GM06990 (cell line): Measurements from ENCODE around the gene CFAP100.

ENCODE experiments used
- DNase-seq: peaks from one replicate; pipeline ENCODE4 v3.0.0-alpha.2; 2011; ENCODE audit not compliant: insufficient read length; ENCODE audit errors: extremely low read depth
- H3K27me3 ChIP-seq: replicated peaks from 2 replicates; pipeline ENCODE4 v1.6.0; 2011; ENCODE audit warnings: low read length; ENCODE audit not compliant: control insufficient read depth, insufficient read depth
- H3K36me3 ChIP-seq: 2 replicates; pipeline ENCODE4 v1.5.1; 2011; ENCODE audit warnings: low read length; ENCODE audit not compliant: control insufficient read depth, insufficient read depth
- H3K4me3 ChIP-seq: replicated peaks from 2 replicates; pipeline ENCODE4 v1.5.1; 2011; ENCODE audit warnings: low read depth, mild to moderate bottlenecking, control low read depth, low read length
- CTCF ChIP-seq: IDR thresholded peaks from 2 replicates; pipeline ENCODE4 v1.5.1; 2011; ENCODE audit warnings: low read length, control low read depth, mild to moderate bottlenecking, inconsistent platforms; ENCODE audit not compliant: insufficient read depth, poor library complexity, severe bottlenecking

The CFAP100 gene

GRCh38 chr3:126394179-126394976 is at the start of gene CFAP100:
Gene CFAP100, plus strand, starts transcription at chr3:126394909. Its CDS starts 1,092 bp downstream, at chr3:126396001.
- H3K36me3 ChIP-seq, result no peaks in the 10 kb centered on the region
- no peak within 1 kb of the TSS for H3K4me3 ChIP-seq
- DNase-seq, result no peak
- TF ChIP-seq CTCF, result no peak
- H3K27me3 ChIP-seq, result no peaks in the 10 kb centered on the region

GRCh38 chr3:126345231-126345630 is 49.5 kb upstream of the CFAP100 start:
- no peak for TF ChIP-seq CTCF
- Histone ChIP-seq H3K36me3 (no peaks in the 10 kb centered on the region), H3K4me3 (no peak overlapping the region), H3K27me3 (peaks cover 1% of the 10 kb centered on the region; the same call in 1 of the 2 replicates)
- no peak for DNase-seq

- no peak for TF ChIP-seq CTCF
- no peak for DNase-seq
- Histone ChIP-seq H3K4me3 (no peak overlapping the region), H3K36me3 (no peaks in the 10 kb centered on the region), H3K27me3 (peaks cover 1% of the 10 kb centered on the region; the same call in 1 of the 2 replicates)
Observed at GRCh38 chr3:126345641-126346460, 48.9 kb upstream of the CFAP100 start.

GRCh38 chr3:126346466-126346865 is 48.2 kb upstream of the CFAP100 start:
- DNase-seq, result no peak
- Histone ChIP-seq H3K4me3 (no peak overlapping the region), H3K36me3 (no peaks in the 10 kb centered on the region), H3K27me3 (no peaks in the 10 kb centered on the region; the same call in 1 of the 2 replicates)
- TF ChIP-seq CTCF, result no peak

GRCh38 chr3:126347543-126348161 is 47.1 kb upstream of the CFAP100 start:
- Histone ChIP-seq H3K4me3 (no peak overlapping the region), H3K36me3 (no peaks in the 10 kb centered on the region), H3K27me3 (no peaks in the 10 kb centered on the region)
- no peak for DNase-seq
- no peak for TF ChIP-seq CTCF
